ENCODE data around the gene ATP9A.
A peak's percentile ranks its signal among the peaks of the same experiment; 100 is the strongest.
"Not testable (repeated sequence)": the region's sequence is repeated elsewhere in the genome, so short reads cannot be mapped to it uniquely, and the experiment has no call there.

ATP9A gene

GRCh38 chr20:51583073-51583472 is 185.1 kb downstream of the ATP9A start:
- no peak for DNase-seq (ENCODE audit: low spot score)
- FAIRE-seq = peak; percentile 66

- FAIRE-seq (no peak), DNase-seq (ENCODE audit: low spot score) (no peak)
Observed at GRCh38 chr20:51581571-51581970, 186.6 kb downstream of the ATP9A start.

GRCh38 chr20:51579137-51579536 is 189.1 kb downstream of the ATP9A start:
- FAIRE-seq (no peak), DNase-seq (ENCODE audit: low spot score) (peak; percentile 90)

- DNase-seq (ENCODE audit: low spot score) = no peak
- FAIRE-seq = no peak
Observed at GRCh38 chr20:51578145-51578459, 190.1 kb downstream of the ATP9A start.

GRCh38 chr20:51577432-51578144 is 190.6 kb downstream of the ATP9A start:
- FAIRE-seq (peak; percentile 23), DNase-seq (ENCODE audit: low spot score) (no peak)

- DNase-seq (ENCODE audit: low spot score) = no peak
- no peak for FAIRE-seq
Observed at GRCh38 chr20:51575486-51575885, 192.7 kb downstream of the ATP9A start.

- DNase-seq (ENCODE audit: low spot score) (no peak), FAIRE-seq (no peak)
Observed at GRCh38 chr20:51574248-51575033, 193.7 kb downstream of the ATP9A start.

- DNase-seq (ENCODE audit: low spot score) (no peak), FAIRE-seq (no peak)
Observed at GRCh38 chr20:51573576-51574243, 194.5 kb downstream of the ATP9A start.

- FAIRE-seq (no peak), DNase-seq (ENCODE audit: low spot score) (no peak)
Observed at GRCh38 chr20:51571460-51571794, 196.8 kb downstream of the ATP9A start.

- FAIRE-seq (no peak), DNase-seq (ENCODE audit: low spot score) (no peak)
Observed at GRCh38 chr20:51570739-51571459, 197.3 kb downstream of the ATP9A start.

GRCh38 chr20:51569815-51570738 is 198.1 kb downstream of the ATP9A start:
- DNase-seq (ENCODE audit: low spot score) (peak; percentile 79), FAIRE-seq (peak; percentile 97)

- DNase-seq (ENCODE audit: low spot score); FAIRE-seq: not testable (repeated sequence)
Observed at GRCh38 chr20:51568533-51568932, 199.7 kb downstream of the ATP9A start.

- DNase-seq (ENCODE audit: low spot score) = no peak
- FAIRE-seq = no peak
Observed at GRCh38 chr20:51567622-51568021, 200.6 kb downstream of the ATP9A start.

GRCh38 chr20:51566594-51566993 is 201.6 kb downstream of the ATP9A start:
- DNase-seq (ENCODE audit: low spot score) = no peak
- FAIRE-seq = no peak

GRCh38 chr20:51565298-51566144 is 202.7 kb downstream of the ATP9A start:
- DNase-seq (ENCODE audit: low spot score) = no peak
- FAIRE-seq = no peak

- DNase-seq (ENCODE audit: low spot score) (peak; percentile 86), FAIRE-seq (no peak)
Observed at GRCh38 chr20:51563486-51564332, 204.5 kb downstream of the ATP9A start.

- no peak for DNase-seq (ENCODE audit: low spot score)
- no peak for FAIRE-seq
Observed at GRCh38 chr20:51563174-51563485, 205.1 kb downstream of the ATP9A start.

GRCh38 chr20:51562332-51563173 is 205.6 kb downstream of the ATP9A start:
- no peak for FAIRE-seq

More at GRCh38 chr20:51562332-51563173, 205.6 kb downstream of the ATP9A start:
- DNase-seq (ENCODE audit: low spot score) = peak; percentile 85
